Measurements from ENCODE around the gene CMSS1.
A peak's percentile ranks its signal among the peaks of the same experiment; 100 is the strongest.

The CMSS1 gene

DNA sequence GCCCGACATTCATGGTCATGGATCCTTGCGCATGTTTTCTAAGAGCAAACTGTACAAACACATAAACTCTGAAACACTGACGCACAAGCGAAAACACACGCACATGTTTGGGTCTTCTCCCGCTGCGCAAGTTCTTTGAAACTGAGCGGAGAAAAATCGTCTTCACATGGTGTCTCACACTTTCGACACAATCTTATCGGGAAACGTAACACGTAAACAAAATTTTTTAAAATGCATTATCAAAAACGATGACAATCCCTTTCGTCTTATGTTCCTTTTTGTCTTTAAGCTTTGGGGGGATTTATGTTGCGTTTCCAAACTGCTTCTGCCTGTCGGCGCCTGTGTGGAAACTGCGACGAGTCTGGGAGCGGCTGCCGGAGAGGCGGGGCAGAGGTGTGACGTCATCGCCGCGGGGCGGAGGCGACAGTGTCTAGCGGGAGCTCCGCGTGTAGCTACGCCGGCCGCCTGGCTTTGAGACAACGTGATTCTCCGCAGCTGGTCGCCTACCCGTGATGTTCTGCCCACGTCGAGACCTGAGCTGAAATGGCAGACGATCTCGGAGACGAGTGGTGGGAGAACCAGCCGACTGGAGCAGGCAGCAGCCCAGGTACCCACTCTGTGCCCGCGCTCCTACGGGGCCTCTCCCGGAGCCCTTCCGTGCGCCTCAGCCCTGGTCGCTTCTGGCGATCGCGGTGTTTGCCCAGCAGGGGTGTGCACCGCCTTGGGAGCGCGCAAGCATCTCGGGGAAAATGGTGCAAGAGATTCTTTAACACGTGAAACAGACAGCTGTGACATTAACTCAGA lies at the start of gene CMSS1 (continued):
- TF ChIP-seq, protein P1, sequence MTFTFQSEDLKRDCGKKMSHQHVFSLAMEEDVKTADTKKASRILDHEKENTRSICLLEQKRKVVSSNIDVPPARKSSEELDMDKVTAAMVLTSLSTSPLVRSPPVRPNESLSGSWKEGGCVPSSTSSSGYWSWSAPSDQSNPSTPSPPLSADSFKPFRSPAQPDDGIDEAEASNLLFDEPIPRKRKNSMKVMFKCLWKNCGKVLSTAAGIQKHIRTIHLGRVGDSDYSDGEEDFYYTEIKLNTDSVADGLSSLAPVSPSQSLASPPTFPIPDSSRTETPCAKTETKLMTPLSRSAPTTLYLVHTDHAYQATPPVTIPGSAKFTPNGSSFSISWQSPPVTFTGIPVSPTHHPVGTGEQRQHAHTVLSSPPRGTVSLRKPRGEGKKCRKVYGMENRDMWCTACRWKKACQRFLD (tag by site-specific recombination; IDR thresholded peaks at IDR 0.05), result peak; percentile 37; the same call in 1 of the 2 replicates
- TF ChIP-seq, protein P2, sequence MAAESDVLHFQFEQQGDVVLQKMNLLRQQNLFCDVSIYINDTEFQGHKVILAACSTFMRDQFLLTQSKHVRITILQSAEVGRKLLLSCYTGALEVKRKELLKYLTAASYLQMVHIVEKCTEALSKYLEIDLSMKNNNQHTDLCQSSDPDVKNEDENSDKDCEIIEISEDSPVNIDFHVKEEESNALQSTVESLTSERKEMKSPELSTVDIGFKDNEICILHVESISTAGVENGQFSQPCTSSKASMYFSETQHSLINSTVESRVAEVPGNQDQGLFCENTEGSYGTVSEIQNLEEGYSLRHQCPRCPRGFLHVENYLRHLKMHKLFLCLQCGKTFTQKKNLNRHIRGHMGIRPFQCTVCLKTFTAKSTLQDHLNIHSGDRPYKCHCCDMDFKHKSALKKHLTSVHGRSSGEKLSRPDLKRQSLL (tag by site-specific recombination; IDR thresholded peaks at IDR 0.05), result no peak
- TF ChIP-seq GLI2 (tag by site-specific recombination; IDR thresholded peaks at IDR 0.05; ENCODE audit: borderline replicate concordance, low read depth), result no peak
- peak; percentile 14; the same call in 1 of the 2 replicates for TF ChIP-seq IKZF3 (tag by site-specific recombination; IDR thresholded peaks at IDR 0.05)
- no peak for TF ChIP-seq SCRT1 (tag by site-specific recombination; IDR thresholded peaks at IDR 0.05; ENCODE audit: borderline replicate concordance)
- TF ChIP-seq, protein P3, sequence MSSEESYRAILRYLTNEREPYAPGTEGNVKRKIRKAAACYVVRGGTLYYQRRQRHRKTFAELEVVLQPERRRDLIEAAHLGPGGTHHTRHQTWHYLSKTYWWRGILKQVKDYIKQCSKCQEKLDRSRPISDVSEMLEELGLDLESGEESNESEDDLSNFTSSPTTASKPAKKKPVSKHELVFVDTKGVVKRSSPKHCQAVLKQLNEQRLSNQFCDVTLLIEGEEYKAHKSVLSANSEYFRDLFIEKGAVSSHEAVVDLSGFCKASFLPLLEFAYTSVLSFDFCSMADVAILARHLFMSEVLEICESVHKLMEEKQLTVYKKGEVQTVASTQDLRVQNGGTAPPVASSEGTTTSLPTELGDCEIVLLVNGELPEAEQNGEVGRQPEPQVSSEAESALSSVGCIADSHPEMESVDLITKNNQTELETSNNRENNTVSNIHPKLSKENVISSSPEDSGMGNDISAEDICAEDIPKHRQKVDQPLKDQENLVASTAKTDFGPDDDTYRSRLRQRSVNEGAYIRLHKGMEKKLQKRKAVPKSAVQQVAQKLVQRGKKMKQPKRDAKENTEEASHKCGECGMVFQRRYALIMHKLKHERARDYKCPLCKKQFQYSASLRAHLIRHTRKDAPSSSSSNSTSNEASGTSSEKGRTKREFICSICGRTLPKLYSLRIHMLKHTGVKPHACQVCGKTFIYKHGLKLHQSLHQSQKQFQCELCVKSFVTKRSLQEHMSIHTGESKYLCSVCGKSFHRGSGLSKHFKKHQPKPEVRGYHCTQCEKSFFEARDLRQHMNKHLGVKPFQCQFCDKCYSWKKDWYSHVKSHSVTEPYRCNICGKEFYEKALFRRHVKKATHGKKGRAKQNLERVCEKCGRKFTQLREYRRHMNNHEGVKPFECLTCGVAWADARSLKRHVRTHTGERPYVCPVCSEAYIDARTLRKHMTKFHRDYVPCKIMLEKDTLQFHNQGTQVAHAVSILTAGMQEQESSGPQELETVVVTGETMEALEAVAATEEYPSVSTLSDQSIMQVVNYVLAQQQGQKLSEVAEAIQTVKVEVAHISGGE (tag by site-specific recombination; conservative IDR thresholded peaks at IDR 0.05; ENCODE audit: low read depth), result peak; percentile 30; the same call in 1 of the 2 replicates
- TF ChIP-seq, protein P4, sequence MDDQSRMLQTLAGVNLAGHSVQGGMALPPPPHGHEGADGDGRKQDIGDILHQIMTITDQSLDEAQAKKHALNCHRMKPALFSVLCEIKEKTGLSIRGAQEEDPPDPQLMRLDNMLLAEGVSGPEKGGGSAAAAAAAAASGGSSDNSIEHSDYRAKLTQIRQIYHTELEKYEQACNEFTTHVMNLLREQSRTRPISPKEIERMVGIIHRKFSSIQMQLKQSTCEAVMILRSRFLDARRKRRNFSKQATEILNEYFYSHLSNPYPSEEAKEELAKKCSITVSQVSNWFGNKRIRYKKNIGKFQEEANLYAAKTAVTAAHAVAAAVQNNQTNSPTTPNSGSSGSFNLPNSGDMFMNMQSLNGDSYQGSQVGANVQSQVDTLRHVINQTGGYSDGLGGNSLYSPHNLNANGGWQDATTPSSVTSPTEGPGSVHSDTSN (CRISPR knock-in tag; IDR thresholded peaks at IDR 0.05), result no peak
- peak; percentile 84 for TF ChIP-seq SP3 (tag by site-specific recombination; IDR thresholded peaks at IDR 0.05)
- no peak for TF ChIP-seq ZNF433 (tag by site-specific recombination; IDR thresholded peaks at IDR 0.05; ENCODE audit: low read depth)
- TF ChIP-seq ZNF48 (tag by site-specific recombination; IDR thresholded peaks at IDR 0.05), result no peak
- TF ChIP-seq ZFP37 (tag by site-specific recombination; IDR thresholded peaks at IDR 0.05), result 0 out of 2 replicates have a peak, but pooled peaks have one; percentile 77
- no peak for TF ChIP-seq REPIN1 (tag by site-specific recombination; IDR thresholded peaks at IDR 0.05; ENCODE audit: low read depth)
- no peak for TF ChIP-seq BCL11B (tag by site-specific recombination; IDR thresholded peaks at IDR 0.05; ENCODE audit: low read depth)
- TF ChIP-seq OVOL3 (tag by site-specific recombination; IDR thresholded peaks at IDR 0.05), result no peak
- TF ChIP-seq ZNF610 (tag by site-specific recombination; IDR thresholded peaks at IDR 0.05; ENCODE audit: borderline replicate concordance), result peak; percentile 96
- no peak for TF ChIP-seq SALL2 (tag by site-specific recombination; IDR thresholded peaks at IDR 0.05; ENCODE audit: borderline replicate concordance)
- no peak for TF ChIP-seq ZNF404 (tag by site-specific recombination; IDR thresholded peaks at IDR 0.05)
- TF ChIP-seq, protein P5, sequence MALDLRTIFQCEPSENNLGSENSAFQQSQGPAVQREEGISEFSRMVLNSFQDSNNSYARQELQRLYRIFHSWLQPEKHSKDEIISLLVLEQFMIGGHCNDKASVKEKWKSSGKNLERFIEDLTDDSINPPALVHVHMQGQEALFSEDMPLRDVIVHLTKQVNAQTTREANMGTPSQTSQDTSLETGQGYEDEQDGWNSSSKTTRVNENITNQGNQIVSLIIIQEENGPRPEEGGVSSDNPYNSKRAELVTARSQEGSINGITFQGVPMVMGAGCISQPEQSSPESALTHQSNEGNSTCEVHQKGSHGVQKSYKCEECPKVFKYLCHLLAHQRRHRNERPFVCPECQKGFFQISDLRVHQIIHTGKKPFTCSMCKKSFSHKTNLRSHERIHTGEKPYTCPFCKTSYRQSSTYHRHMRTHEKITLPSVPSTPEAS (tag by site-specific recombination; IDR thresholded peaks at IDR 0.05), result 0 out of 2 replicates have a peak, but pooled peaks have one; percentile 37
- TF ChIP-seq ZNF621 (tag by site-specific recombination; IDR thresholded peaks at IDR 0.05), result no peak
- TF ChIP-seq, protein P6, sequence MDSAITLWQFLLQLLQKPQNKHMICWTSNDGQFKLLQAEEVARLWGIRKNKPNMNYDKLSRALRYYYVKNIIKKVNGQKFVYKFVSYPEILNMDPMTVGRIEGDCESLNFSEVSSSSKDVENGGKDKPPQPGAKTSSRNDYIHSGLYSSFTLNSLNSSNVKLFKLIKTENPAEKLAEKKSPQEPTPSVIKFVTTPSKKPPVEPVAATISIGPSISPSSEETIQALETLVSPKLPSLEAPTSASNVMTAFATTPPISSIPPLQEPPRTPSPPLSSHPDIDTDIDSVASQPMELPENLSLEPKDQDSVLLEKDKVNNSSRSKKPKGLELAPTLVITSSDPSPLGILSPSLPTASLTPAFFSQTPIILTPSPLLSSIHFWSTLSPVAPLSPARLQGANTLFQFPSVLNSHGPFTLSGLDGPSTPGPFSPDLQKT (IDR thresholded peaks at IDR 0.05; ENCODE audit: borderline replicate concordance, low read depth, low read length), result no peak
- no peak for TF ChIP-seq ZNF132 (tag by site-specific recombination; IDR thresholded peaks at IDR 0.05; ENCODE audit: borderline replicate concordance)
- TF ChIP-seq ZNF658 (tag by site-specific recombination; IDR thresholded peaks at IDR 0.05), result no peak
- peak; percentile 59 for TF ChIP-seq ZFHX2 (tag by site-specific recombination; conservative IDR thresholded peaks at IDR 0.05)
- TF ChIP-seq ZNF596 (tag by site-specific recombination; IDR thresholded peaks at IDR 0.05), result no peak
- no peak for TF ChIP-seq ZNF785 (tag by site-specific recombination; IDR thresholded peaks at IDR 0.05)
- TF ChIP-seq ZNF664 (tag by site-specific recombination; IDR thresholded peaks at IDR 0.05), result 0 out of 2 replicates have a peak, but pooled peaks have one; percentile 21
- no peak for TF ChIP-seq ZNF311 (tag by site-specific recombination; IDR thresholded peaks at IDR 0.05; ENCODE audit: borderline replicate concordance)
- TF ChIP-seq ZBTB7A (tag by site-specific recombination; IDR thresholded peaks at IDR 0.05; ENCODE audit: low read depth), result no peak
- no peak for TF ChIP-seq ZNF248 (tag by site-specific recombination; IDR thresholded peaks at IDR 0.05)
